Fibroblast of skin of scalp (primary cell): Measurements from ENCODE around the gene MEI1.
"Not testable (repeated sequence)": the region's sequence is repeated elsewhere in the genome, so short reads cannot be mapped to it uniquely, and the experiment has no call there.

Source experiments
- DNase-seq: peaks from one replicate; pipeline ENCODE4 v3.0.0-alpha.2; 2013

MEI1 gene

GRCh38 chr22:41822317-41823057 lies 123.2 kb downstream of the MEI1 start:
- peak; percentile 54 for DNase-seq

GRCh38 chr22:41823797-41824196 lies 124.5 kb downstream of the MEI1 start:
- DNase-seq, result no peak

GRCh38 chr22:41825376-41825775 lies 126.1 kb downstream of the MEI1 start:
- DNase-seq, result no peak

- no peak for DNase-seq
These were observed 126.7 kb downstream of the MEI1 start for GRCh38 chr22:41826021-41826420.

GRCh38 chr22:41826430-41827383 lies 127.4 kb downstream of the MEI1 start:
- no peak for DNase-seq

- DNase-seq, result no peak
These were observed 128.4 kb downstream of the MEI1 start for GRCh38 chr22:41827671-41828070.

GRCh38 chr22:41828516-41828915 lies 129.2 kb downstream of the MEI1 start:
- no peak for DNase-seq

GRCh38 chr22:41830174-41830573 lies 130.9 kb downstream of the MEI1 start:
- no peak for DNase-seq

- no peak for DNase-seq
These were observed 132.1 kb downstream of the MEI1 start for GRCh38 chr22:41831383-41831782.

- DNase-seq, result no peak
These were observed 132.7 kb downstream of the MEI1 start for GRCh38 chr22:41831828-41832552.

GRCh38 chr22:41832553-41833368 lies 133.5 kb downstream of the MEI1 start, which contains the start of gene SREBF2:
Gene SREBF2, plus strand, starts transcription at chr22:41833105. Its CDS starts 166 bp downstream, at chr22:41833271.
- DNase-seq, result peak; percentile 99

GRCh38 chr22:41833369-41834004 lies 134.2 kb downstream of the MEI1 start:
- no peak for DNase-seq

- DNase-seq, result no peak
These were observed 135.0 kb downstream of the MEI1 start for GRCh38 chr22:41834005-41834944.

- not testable (repeated sequence) for DNase-seq
These were observed 136.2 kb downstream of the MEI1 start for GRCh38 chr22:41835462-41835861.

GRCh38 chr22:41836551-41836950 lies 137.2 kb downstream of the MEI1 start:
- DNase-seq, result no peak

GRCh38 chr22:41838842-41839618 lies 139.7 kb downstream of the MEI1 start:
- no peak for DNase-seq

GRCh38 chr22:41840216-41840615 lies 140.9 kb downstream of the MEI1 start:
- no peak for DNase-seq

GRCh38 chr22:41841085-41841712 lies 141.9 kb downstream of the MEI1 start:
- DNase-seq, result no peak
